GM19025 (cell line): ENCODE results near the gene GP9.

Experiments used
- ATAC-seq: cut with Tn5 transposase; IDR thresholded peaks from one replicate; pipeline ENCODE4 v1.9.1; 2021; ENCODE audit warnings: mild to moderate bottlenecking, low read depth, moderate library complexity; ENCODE audit not compliant: unreplicated experiment

Gene GP9

GRCh38 chr3:129046037-129046731 is 14.4 kb upstream of the GP9 start:
- no peak for ATAC-seq

- no peak for ATAC-seq
Observed at GRCh38 chr3:129046732-129047552, 13.6 kb upstream of the GP9 start.

GRCh38 chr3:129047553-129047839 is 13.1 kb upstream of the GP9 start:
- ATAC-seq = no peak

- ATAC-seq = no peak
Observed at GRCh38 chr3:129050556-129051295, 9.9 kb upstream of the GP9 start.

GRCh38 chr3:129051871-129052340 is 8.7 kb upstream of the GP9 start:
- ATAC-seq = no peak

GRCh38 chr3:129052675-129053074 is 7.9 kb upstream of the GP9 start:
- ATAC-seq = no peak

GRCh38 chr3:129054605-129055104 is 5.9 kb upstream of the GP9 start:
- ATAC-seq = no peak

GRCh38 chr3:129056451-129057173 is 4.0 kb upstream of the GP9 start:
- ATAC-seq = no peak

- no peak for ATAC-seq
Observed at GRCh38 chr3:129057249-129057648, 3.3 kb upstream of the GP9 start.

GRCh38 chr3:129058441-129059200 is 2.0 kb upstream of the GP9 start:
- peak; percentile 70 for ATAC-seq

- no peak for ATAC-seq
Observed at GRCh38 chr3:129059311-129059958, 1.1 kb upstream of the GP9 start.

- no peak for ATAC-seq
Observed at GRCh38 chr3:129061023-129061887, 676 bp downstream of the GP9 start.

- no peak for ATAC-seq
Observed at GRCh38 chr3:129061888-129062834, 1.6 kb downstream of the GP9 start.

- ATAC-seq = no peak
Observed at GRCh38 chr3:129063091-129063640, 2.6 kb downstream of the GP9 start.

- no peak for ATAC-seq
Observed at GRCh38 chr3:129063841-129064482, 3.4 kb downstream of the GP9 start.

GRCh38 chr3:129065016-129065719 is 4.6 kb downstream of the GP9 start:
- no peak for ATAC-seq
